ENCODE data around the gene CELF3.

- TF ChIP-seq CTCF (IDR thresholded peaks at IDR 0.05; ENCODE audit: insufficient read depth, low read length) (no peak), POLR2AphosphoS5 (IDR thresholded peaks at IDR 0.05; ENCODE audit: low read depth) (no peak)
These were observed 34.7 kb downstream of the CELF3 start for GRCh38 chr1:151681923-151682322.

All from HL-60 (cell line).